HG02973 (cell line): ENCODE results near the gene WIPF3.

Source experiments
- ATAC-seq: cut with Tn5 transposase; IDR thresholded peaks from one replicate; pipeline ENCODE4 v1.9.1; 2021; ENCODE audit warnings: moderate library complexity; ENCODE audit not compliant: unreplicated experiment

The WIPF3 gene

GRCh38 chr7:29844559-29844958 is 38.3 kb downstream of the WIPF3 start:
- no peak for ATAC-seq

GRCh38 chr7:29847496-29847895 is 41.2 kb downstream of the WIPF3 start:
- ATAC-seq: no peak

- ATAC-seq: no peak
Observed at GRCh38 chr7:29847916-29848315, 41.6 kb downstream of the WIPF3 start.

- ATAC-seq: no peak
Observed at GRCh38 chr7:29848941-29849340, 42.6 kb downstream of the WIPF3 start.

- no peak for ATAC-seq
Observed at GRCh38 chr7:29851487-29851886, 45.2 kb downstream of the WIPF3 start.

- no peak for ATAC-seq
Observed at GRCh38 chr7:29852457-29852856, 46.1 kb downstream of the WIPF3 start.

GRCh38 chr7:29853072-29853471 is 46.8 kb downstream of the WIPF3 start:
- no peak for ATAC-seq

- ATAC-seq: no peak
Observed at GRCh38 chr7:29853789-29854188, 47.5 kb downstream of the WIPF3 start.

- ATAC-seq: no peak
Observed at GRCh38 chr7:29854257-29854938, 48.1 kb downstream of the WIPF3 start.

GRCh38 chr7:29857654-29858053 is 51.3 kb downstream of the WIPF3 start:
- ATAC-seq: no peak

GRCh38 chr7:29858191-29858951 is 52.1 kb downstream of the WIPF3 start:
- ATAC-seq: no peak

GRCh38 chr7:29859104-29859503 is 52.8 kb downstream of the WIPF3 start:
- no peak for ATAC-seq

- ATAC-seq: no peak
Observed at GRCh38 chr7:29859524-29860185, 53.3 kb downstream of the WIPF3 start.

GRCh38 chr7:29860186-29860585 is 53.9 kb downstream of the WIPF3 start:
- no peak for ATAC-seq

- no peak for ATAC-seq
Observed at GRCh38 chr7:29861884-29862283, 55.6 kb downstream of the WIPF3 start.

GRCh38 chr7:29864656-29865055 is 58.3 kb downstream of the WIPF3 start:
- no peak for ATAC-seq

- ATAC-seq: no peak
Observed at GRCh38 chr7:29865526-29865925, 59.2 kb downstream of the WIPF3 start.

GRCh38 chr7:29866490-29866930 is 60.2 kb downstream of the WIPF3 start:
- no peak for ATAC-seq

GRCh38 chr7:29871787-29872398 is 65.6 kb downstream of the WIPF3 start:
- no peak for ATAC-seq

- no peak for ATAC-seq
Observed at GRCh38 chr7:29873644-29874294, 67.5 kb downstream of the WIPF3 start.

- ATAC-seq: no peak
Observed at GRCh38 chr7:29875741-29876140, 69.4 kb downstream of the WIPF3 start.
